Astrocyte of the cerebellum (primary cell): ENCODE results near the gene EEF1A2.
A peak's percentile ranks its signal among the peaks of the same experiment; 100 is the strongest.

ENCODE experiments used
- DNase-seq: peaks from one replicate; pipeline ENCODE4 v3.0.0-alpha.2; 2011; ENCODE audit warnings: low read depth
- H3K4me3 ChIP-seq: 2 replicates; pipeline ENCODE4 v1.5.1; 2011; ENCODE audit warnings: mild to moderate bottlenecking, low read depth, low read length, moderate library complexity
- CTCF ChIP-seq: IDR thresholded peaks from 2 replicates; pipeline ENCODE4 v1.5.1; 2012; ENCODE audit warnings: low read length, low read depth, moderate library complexity, mild to moderate bottlenecking; ENCODE audit errors: missing control alignments
- in situ Hi-C: cut with HindIII; loops from 2 replicates; pipeline ENCODE4 v1.10.0; 2017; ENCODE audit warnings: low sequenced_read_pairs

Gene EEF1A2

GRCh38 chr20:63541371-63541770, 42.5 kb upstream of the EEF1A2 start:
- no peak for TF ChIP-seq CTCF
- H3K4me3 ChIP-seq, result no peak overlapping the region
- in situ Hi-C loops, result no loop called here
- DNase-seq, result no peak

GRCh38 chr20:63540417-63541186, 41.7 kb upstream of the EEF1A2 start:
- no peak for DNase-seq
- in situ Hi-C loops, result no loop called here
- no peak for TF ChIP-seq CTCF
- no peak overlapping the region for H3K4me3 ChIP-seq

GRCh38 chr20:63539441-63540370, 40.8 kb upstream of the EEF1A2 start:
- DNase-seq, result no peak
- TF ChIP-seq CTCF, result no peak
- no peak overlapping the region for H3K4me3 ChIP-seq
- in situ Hi-C loops, result loop anchor here (10.0 kb wide), 1 partner anchor 125 kb away; no protein-coding TSS in a partner anchor

- H3K4me3 ChIP-seq, result no peak overlapping the region
- TF ChIP-seq CTCF, result no peak
- in situ Hi-C loops, result loop anchor here (10.0 kb wide), 1 partner anchor 126 kb away; no protein-coding TSS in a partner anchor
- no peak for DNase-seq
Measured at GRCh38 chr20:63539092-63539430, 40.2 kb upstream of the EEF1A2 start.

GRCh38 chr20:63538204-63539091, 39.6 kb upstream of the EEF1A2 start:
- no peak for DNase-seq
- no peak for TF ChIP-seq CTCF
- peak overlapping the region; percentile 12 for H3K4me3 ChIP-seq
- in situ Hi-C loops, result loop anchor here (10.0 kb wide), 1 partner anchor 126 kb away; no protein-coding TSS in a partner anchor
